Measurements from ENCODE around the gene MCM10. TPM values are rescaled to one million over a fixed set of nuclear protein-coding genes. Genes with fewer than 3 reads are reported as not detected.

Gene MCM10
- total and polyA plus RNA-seq, 12 donors: 0.07 to 3.8 (median 0.25) TPM; not detected in 3

DNA sequence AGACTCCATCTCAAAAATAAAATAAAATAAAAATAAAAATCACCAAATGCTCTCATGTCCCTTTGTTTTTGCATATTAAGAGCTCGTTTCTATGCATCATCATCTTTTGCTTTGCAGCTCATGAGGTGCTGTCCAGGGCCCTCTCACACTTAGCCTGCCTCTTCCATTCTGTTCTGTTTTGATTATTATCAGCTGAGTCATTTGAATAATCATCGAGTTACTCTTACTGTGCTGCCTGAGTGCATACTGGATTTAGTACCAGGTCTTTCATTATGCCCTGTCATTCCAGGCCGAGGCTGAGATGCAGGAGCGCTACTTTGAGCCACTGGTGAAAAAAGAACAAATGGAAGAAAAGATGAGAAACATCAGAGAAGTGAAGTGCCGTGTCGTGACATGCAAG lies 39.8 kb downstream of the MCM10 start:
- WGBS, 2 donors: 92 to 94% methylated on average over 6 of the region's 6 CpGs

DNA sequence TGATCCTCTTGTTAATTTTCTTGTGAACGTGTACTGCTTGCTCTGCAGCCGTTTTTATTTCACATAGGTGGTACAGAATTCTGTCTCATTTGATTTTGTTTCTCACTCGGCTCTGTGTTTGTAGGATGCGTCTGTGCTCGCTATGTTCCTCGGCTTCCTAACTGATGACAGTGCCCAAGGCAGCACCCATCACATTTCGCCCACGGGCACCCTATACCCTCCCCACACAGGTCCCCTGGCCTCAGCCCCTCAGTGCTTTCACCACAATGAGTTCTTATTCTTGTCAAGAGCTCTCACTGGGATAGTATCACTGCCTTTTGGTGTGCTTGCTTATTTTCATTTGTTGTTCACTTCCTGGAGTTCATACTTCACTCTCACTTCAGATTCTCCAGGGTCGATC lies 44.7 kb downstream of the MCM10 start:
- H3K4me1 ChIP-seq: no peaks in the 10 kb centered on the region
- ATAC-seq (no peak), DNase-seq (no peak)
- no peak overlapping the region for H3K4me3 ChIP-seq
- 85 to 86% methylated on average over 9 of the region's 9 CpGs for WGBS, 2 donors
- H3K9me3 ChIP-seq: no peaks in the 10 kb centered on the region
- peaks cover 0 to 15% (median 0%) of the 10 kb centered on the region in 9 donors for H3K36me3 ChIP-seq
- TF ChIP-seq, protein P1, sequence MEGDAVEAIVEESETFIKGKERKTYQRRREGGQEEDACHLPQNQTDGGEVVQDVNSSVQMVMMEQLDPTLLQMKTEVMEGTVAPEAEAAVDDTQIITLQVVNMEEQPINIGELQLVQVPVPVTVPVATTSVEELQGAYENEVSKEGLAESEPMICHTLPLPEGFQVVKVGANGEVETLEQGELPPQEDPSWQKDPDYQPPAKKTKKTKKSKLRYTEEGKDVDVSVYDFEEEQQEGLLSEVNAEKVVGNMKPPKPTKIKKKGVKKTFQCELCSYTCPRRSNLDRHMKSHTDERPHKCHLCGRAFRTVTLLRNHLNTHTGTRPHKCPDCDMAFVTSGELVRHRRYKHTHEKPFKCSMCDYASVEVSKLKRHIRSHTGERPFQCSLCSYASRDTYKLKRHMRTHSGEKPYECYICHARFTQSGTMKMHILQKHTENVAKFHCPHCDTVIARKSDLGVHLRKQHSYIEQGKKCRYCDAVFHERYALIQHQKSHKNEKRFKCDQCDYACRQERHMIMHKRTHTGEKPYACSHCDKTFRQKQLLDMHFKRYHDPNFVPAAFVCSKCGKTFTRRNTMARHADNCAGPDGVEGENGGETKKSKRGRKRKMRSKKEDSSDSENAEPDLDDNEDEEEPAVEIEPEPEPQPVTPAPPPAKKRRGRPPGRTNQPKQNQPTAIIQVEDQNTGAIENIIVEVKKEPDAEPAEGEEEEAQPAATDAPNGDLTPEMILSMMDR (IDR thresholded peaks at IDR 0.05): no peak
- H3K27me3 ChIP-seq: no peaks in the 10 kb centered on the region
- intact Hi-C loops (cut with DNase I): no loop called here
- H3K27ac ChIP-seq: no peak overlapping the region

More for the DNA sequence above, 39.8 kb downstream of the MCM10 start:
- ATAC-seq (no peak), DNase-seq (no peak)
- Histone ChIP-seq H3K27ac (no peak overlapping the region), H3K9me3 (no peaks in the 10 kb centered on the region), H3K4me3 (no peak overlapping the region), H3K36me3 (peaks cover 0 to 35% (median 0%) of the 10 kb centered on the region in 9 donors), H3K27me3 (no peaks in the 10 kb centered on the region), H3K4me1 (no peaks in the 10 kb centered on the region)
- TF ChIP-seq, protein P1 (IDR thresholded peaks at IDR 0.05): no peak
- intact Hi-C loops (cut with DNase I): no loop called here

DNA sequence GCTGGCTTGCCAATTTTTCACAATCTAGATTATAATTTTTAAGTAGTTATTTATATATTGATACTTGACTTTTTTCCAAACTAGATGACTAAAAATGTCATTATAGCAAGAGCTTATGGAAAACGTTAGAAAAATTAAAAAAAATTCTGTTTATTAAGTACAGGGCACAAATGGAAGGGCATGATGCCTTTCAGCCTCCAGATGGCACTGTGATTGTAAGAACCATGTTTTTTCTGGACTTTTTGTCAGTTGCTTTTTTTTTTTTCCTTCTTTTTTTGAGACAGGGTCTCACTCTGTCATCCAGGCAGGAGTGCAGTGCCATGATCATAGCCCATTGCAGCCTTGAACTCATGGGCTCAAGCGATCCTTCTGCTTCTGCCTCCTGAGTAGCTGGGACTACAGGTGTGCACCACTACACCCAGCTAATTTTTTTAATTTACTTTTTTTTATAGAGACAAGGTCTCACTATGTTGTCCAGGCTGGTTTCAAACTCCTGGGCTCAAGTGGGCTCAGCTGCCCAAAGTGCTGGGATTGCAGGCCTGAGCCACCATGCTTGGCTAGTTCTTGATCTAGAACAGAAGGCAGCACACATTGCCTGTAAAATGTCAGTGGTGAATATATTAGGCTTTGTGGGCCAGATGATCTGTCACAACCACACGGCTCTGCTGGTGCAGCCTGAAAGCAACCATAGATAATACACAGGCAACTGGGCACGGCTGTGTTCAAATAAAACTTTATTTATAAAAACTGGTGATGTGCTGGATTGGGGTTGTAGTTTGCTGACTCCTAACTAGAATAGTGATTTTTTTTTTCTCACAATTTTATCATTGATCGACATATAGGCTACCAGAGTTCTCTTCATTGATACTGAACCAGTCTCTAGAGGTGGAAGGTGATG lies 45.4 kb downstream of the MCM10 start:
- WGBS, 2 donors: 68 to 80% methylated on average over 5 of the region's 5 CpGs
- no peaks in the 10 kb centered on the region for H3K9me3 ChIP-seq
- ATAC-seq (no peak), DNase-seq (no peak)
- intact Hi-C loops (cut with DNase I): no loop called here
- H3K27me3 ChIP-seq: no peaks in the 10 kb centered on the region
- H3K4me1 ChIP-seq: no peaks in the 10 kb centered on the region
- TF ChIP-seq, protein P1 (IDR thresholded peaks at IDR 0.05): peak in 8 of 9 donors; percentile 9 to 52 (median 44)
- peaks cover 0 to 9% (median 0%) of the 10 kb centered on the region in 9 donors for H3K36me3 ChIP-seq
- no peak overlapping the region for H3K27ac ChIP-seq
- no peak overlapping the region for H3K4me3 ChIP-seq

DNA sequence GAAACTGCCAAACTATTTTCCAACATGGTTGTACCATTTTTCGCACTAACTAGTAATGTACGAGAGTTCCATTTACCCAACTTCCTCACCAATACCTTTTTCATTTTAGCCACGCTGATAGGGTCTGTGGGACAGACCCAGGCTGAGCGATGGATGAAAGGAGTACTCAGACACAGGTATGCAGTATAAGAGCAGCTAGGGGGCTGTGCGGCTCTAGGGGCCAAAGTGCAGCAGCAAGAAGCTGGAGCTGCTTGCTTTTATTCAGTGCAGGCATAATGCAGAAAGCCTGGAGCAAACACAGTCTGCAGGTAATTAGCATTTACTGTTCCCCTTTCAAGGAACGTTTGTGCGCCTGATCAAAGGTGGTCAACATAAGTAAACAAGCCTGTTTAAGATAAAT lies 51.8 kb downstream of the MCM10 start:
- no peak overlapping the region for H3K4me3 ChIP-seq
- intact Hi-C loops (cut with DNase I): no loop called here
- WGBS, 2 donors: 90 to 96% methylated on average over 7 of the region's 7 CpGs
- TF ChIP-seq, protein P1 (IDR thresholded peaks at IDR 0.05): no peak
- ATAC-seq (no peak), DNase-seq (no peak)
- no peaks in the 10 kb centered on the region for H3K36me3 ChIP-seq
- H3K27me3 ChIP-seq: no peaks in the 10 kb centered on the region
- no peaks in the 10 kb centered on the region for H3K9me3 ChIP-seq
- no peak overlapping the region for H3K27ac ChIP-seq
- H3K4me1 ChIP-seq: no peaks in the 10 kb centered on the region
